GM18499 (cell line): ENCODE data around the gene PDCD2.
"Not testable (repeated sequence)": the region's sequence is repeated elsewhere in the genome, so short reads cannot be mapped to it uniquely, and the experiment has no call there.

Experiments
- ATAC-seq: cut with Tn5 transposase; IDR thresholded peaks from one replicate; pipeline ENCODE4 v1.9.1; 2021; ENCODE audit warnings: moderate number of reproducible peaks; ENCODE audit not compliant: insufficient read depth, unreplicated experiment

PDCD2 gene

DNA sequence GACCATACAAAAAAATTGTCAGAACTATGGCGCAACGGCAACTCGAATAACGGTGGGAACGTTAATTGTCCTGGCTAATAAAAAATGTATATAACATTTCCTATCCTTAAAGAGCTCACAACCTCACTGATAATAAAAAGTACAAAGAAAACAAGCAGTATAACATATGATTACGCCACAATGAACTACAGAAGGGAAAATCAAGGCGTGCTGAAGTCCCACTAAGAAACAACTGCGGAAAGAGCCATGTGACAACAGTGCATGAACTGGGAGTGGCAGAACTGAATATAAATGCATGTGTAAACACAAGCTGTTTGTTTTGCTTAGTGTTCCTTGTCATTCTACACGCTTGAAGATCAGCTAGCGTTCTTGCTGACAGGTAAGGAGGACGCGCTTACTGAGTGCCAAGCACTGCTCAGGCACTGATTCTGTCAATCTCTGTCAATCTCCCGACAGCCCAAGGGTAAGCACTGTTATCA, 30.9 kb downstream of the PDCD2 start:
- ATAC-seq = peak; percentile 17

DNA sequence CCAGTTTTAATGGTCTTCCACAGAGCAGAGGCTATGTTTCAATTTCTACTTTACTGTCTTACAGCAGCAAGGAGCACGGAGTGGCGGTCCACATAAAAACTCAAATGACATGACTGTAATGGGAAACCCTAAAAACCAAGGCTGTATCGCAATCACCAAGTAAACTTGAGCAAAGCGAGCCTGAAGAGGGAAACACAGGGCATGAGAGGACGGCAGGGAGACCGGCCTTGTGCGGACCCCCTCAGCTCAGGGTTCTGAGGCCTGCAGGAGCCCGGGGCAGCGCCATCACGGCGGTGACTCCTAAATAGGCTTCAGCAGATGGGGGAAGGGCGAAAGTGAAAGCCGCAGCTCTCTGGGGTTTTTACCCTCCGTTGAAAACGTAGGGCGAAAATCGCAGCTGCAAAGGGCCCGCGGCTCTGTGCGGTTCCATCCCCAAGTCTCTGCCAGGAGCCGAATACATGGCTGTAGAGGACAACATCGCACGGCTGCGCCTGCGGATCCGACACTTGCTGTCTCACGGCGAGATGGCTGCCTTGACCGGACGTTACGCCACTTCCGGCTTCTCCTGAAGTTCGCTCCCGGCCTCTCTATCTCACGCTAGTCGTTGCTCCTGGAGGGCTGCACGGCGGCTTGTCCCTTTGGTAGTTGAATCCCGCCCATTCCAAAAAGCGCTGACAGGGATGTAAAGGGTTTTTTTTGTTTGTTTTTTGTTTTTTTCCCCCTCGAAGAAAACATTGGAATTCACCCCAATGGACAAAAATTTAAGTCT, 31.5 kb downstream of the PDCD2 start, which contains the start of gene PSMB1:
TSS of gene PSMB1 (minus strand) at position 543 of the 769 bp plus-strand sequence. CDS start at position 478, 65 bp downstream.
- peak; percentile 25 for ATAC-seq

DNA sequence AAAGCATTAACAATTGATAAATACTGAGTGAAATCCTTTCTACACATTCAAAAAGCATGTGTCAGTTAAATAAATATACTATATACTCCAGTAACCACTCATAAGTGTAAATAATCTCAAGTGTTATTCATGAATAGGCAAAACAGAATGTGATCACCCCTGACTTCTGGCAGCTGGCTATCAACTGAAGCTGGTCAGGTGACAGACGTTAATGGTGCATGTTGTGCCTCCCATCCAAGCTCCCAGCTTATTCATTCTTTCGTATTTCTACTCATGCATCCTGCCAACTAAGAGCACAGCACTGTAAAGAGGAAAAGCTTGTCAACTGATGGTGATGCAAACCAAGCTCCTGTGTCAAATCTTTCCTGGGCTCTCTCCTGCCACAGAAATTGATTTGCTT, 39.0 kb downstream of the PDCD2 start:
- no peak for ATAC-seq

DNA sequence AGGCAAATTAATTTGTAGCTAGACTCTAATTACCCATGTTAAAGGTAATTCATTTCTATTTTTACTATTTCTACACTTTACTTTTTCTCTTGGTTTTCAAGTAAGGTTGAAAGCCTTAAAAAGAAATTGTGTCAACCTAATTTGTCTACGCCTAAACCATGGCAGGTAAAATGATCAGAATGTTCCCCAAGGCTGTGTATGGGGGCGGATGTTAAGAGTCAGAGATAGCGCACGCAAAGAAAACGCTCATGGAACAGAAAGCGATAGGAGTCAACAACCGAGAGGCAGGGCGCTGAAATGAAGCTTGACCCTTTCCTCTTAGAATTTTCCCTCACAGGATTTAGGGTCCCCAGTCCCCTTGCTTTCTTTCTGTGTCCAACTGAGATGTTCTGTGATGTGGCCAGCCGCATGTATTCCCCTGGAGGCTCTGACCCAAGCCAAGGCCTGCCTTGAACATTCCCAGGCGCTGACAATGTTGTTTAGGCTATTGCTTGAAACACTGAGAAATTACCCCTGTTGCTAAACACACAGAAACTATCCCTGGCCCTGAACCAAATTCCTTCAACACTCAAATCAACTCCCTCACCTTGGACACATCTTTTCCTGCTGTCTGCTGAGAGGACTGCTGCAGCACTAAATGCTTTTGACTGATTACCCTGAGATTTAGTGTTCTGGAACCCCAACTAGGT, 42.3 kb downstream of the PDCD2 start:
- ATAC-seq = no peak

DNA sequence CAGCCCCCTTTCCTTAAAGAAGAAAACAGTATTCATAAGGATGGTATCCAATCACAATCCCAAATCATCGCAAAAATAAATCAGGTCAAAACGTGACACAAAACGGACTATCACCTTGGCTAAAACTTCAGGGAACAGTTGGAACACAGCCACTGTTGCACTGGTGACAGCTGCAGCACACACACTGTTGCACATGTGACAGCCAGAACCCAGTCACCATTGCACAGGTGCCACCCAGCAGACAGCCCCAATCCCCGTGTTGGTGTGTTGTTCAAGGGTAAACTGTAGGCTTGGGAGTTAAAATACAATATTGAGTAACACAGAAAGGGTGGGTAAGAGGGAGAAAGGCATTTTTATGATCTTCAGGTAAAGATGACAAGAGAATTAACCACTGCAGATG, 47.1 kb downstream of the PDCD2 start:
- ATAC-seq = no peak

DNA sequence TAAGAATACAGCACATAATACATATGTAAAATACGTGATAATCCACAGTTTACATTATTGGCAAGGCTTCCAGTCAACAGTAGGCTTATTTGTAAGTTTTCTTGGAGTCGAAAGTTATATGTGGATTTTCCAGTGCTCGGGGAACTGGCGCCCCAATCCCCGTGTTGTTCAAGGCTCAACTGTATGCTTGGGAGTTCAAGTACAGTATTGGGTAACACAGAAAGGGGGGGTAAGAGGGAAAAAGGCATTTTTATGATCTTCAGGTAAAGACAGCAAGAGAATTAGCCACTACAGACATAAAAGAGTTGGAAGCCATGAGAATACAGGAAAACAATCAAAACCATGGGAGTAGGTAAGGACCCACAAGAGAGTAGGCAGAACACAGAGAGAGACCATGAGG, 47.8 kb downstream of the PDCD2 start:
- ATAC-seq = no peak

DNA sequence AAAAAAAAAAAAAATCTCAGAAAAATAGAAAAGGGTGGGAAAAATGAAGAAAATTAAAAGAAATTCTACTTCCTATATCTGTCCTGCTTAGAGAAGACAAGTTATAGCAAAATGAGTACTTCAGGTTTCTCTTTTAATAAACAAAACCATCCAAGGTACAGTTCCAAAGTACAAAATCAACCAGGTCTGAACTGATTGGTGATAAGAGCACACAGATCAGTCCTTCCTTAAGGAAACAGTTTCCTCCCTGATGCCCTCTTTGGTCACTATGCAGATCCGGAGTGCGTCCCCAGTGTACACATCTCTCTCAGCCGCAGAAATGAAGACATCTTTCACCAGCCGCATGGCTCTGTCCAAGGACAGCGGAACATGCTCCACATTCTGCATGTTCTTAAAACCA, 49.4 kb downstream of the PDCD2 start:
- no peak for ATAC-seq

DNA sequence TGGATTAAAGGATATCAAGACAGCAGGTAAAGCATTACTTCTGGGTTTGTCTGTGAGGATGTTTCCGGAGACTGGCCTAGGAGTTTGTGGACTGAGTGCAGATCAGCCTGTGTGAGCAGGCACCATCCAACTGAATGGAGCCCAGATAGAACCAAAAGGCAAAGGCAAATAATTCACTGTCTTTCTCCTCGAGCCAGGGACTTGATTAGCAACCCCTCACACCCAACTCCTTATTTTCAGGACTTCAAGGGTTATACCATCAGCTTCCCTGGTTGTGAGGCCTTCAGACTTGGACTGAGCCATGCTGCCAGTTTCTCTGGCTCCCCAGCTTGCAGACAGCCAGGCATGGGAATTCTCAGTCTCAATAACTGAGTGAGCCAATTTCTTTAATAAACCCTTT, 50.6 kb downstream of the PDCD2 start:
- no peak for ATAC-seq

DNA sequence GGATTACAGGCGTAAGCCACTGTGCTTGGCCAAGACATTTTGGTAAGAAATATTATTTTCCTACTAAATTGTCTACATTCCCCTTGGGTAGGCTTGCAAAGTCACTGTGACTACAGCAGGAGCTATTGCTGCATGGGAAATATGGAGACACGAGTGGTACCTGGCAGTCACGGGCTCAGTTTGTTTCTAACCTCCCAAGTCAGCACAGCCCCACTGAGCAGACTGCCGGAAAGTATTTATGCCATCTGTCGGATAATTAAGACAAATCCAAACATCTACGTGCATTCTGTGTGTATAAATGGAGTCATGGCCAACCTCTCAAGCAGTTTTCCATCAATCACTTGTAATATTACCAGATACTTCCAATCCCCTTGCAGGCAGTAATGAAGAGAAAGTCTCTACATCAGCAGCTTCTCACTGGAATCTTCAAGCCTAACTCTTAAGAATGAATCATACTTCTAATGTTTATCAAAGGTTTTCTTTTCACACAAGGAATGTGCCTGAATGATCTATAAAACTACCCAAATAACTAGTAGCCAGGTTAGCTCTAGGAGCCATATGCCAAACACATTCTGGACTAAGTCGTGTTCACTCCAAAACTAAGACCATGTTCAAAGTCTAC, 51.5 kb downstream of the PDCD2 start:
- no peak for ATAC-seq

DNA sequence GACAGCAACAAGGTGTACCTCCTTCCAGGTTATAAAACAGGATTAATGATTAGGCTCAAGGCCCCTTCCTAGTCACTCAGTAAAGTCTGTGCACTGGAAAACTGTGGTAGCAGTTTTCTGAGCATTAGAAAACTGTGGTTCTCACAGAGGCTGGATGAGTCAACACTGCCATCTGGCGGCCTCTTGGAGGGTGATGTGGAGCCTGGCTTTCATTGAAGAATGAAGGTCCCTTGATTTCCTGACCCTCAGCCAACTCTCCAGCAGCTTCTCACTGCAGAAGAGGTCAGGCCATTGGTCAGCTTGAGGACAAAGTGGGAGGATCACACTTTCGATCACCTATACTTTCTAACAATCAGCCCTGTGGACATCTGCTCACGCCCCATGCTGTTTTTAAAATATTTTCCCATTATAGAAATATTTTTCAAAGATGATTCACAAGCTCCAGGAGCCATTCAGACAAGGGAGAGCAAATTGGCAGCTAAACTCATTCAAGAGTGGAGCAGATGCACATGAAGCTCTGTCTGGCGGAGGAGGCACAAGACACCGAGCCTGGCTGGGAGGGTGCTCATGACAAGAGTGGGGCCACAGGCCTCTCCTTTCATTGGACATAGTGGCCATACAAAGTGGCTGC, 54.5 kb downstream of the PDCD2 start:
- no peak for ATAC-seq

DNA sequence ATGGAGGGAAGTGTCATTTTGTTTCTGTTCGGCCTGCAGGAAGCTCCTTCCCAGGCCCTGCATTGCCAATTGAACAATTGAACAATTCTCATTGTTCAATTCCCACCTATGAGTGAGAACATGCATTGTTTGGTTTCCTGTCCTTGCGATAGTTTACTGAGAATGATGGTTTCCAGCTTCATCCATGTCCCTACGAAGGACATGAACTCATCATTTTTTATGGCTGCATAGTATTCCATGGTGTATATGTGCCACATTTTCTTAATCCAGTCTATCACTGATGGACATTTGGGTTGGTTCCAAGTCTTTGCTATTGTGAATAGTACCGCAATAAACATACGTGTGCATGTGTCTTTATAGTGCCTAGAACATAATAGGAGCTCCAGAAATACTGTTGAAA, 56.4 kb downstream of the PDCD2 start:
- not testable (repeated sequence) for ATAC-seq

DNA sequence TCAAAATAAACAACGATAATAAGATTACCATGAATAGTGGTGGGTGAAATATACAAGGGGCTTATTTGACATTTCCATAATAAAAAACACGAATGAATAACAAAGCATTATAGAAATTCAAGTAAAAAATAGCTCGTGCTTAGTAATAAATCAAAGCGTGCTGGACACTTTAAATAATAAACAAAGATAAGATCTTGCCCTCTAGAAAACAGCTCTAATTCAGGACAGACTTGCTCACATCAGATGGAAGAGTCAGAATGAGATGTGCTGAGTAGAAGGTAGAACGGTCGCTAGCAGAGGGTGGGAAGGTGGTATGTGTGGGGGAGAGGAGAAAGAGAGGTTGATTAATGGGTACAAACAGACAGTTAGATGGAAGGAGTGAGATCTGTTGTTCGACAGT, 58.6 kb downstream of the PDCD2 start:
- ATAC-seq = no peak
